Osteoblast (primary cell): Measurements from ENCODE around the gene SCGB2B2. TPM values are rescaled to one million over a fixed set of nuclear protein-coding genes. Genes with fewer than 3 reads are reported as not detected.

Experiments
- DNase-seq: peaks from one replicate; pipeline ENCODE4 v3.0.0; 2011; ENCODE audit warnings: low spot score, mixed read lengths; ENCODE audit not compliant: insufficient read length; ENCODE audit errors: missing footprints
- H2AFZ ChIP-seq: 2 replicates; pipeline ENCODE4 v1.6.0; 2011; ENCODE audit warnings: mild to moderate bottlenecking, low read length
- H3K27ac ChIP-seq: 2 replicates; pipeline ENCODE4 v1.5.1; 2011; ENCODE audit warnings: mild to moderate bottlenecking, low read depth, low read length, moderate library complexity
- H3K27me3 ChIP-seq: 2 replicates; pipeline ENCODE4 v1.6.0; 2012; ENCODE audit warnings: mild to moderate bottlenecking, control low read depth, inconsistent platforms, low read length, moderate library complexity; ENCODE audit not compliant: insufficient read depth
- H3K36me3 ChIP-seq: 2 replicates; pipeline ENCODE4 v1.5.1; 2011; ENCODE audit warnings: mild to moderate bottlenecking, low read length, control low read depth, moderate library complexity; ENCODE audit not compliant: insufficient read depth
- H3K4me1 ChIP-seq: 2 replicates; pipeline ENCODE4 v1.5.1; 2011; ENCODE audit warnings: mild to moderate bottlenecking, low read length, control low read depth, moderate library complexity; ENCODE audit not compliant: insufficient read depth
- H3K4me2 ChIP-seq: 2 replicates; pipeline ENCODE4 v1.6.0; 2011; ENCODE audit warnings: mild to moderate bottlenecking, low read length; ENCODE audit not compliant: insufficient read depth
- H3K4me3 ChIP-seq: fragments of 200-600 bp; sonication (generic); 3 replicates; pipeline ENCODE4 v1.5.1; 2012; ENCODE audit warnings: mild to moderate bottlenecking, low read length, inconsistent platforms; ENCODE audit not compliant: insufficient read depth
- H3K79me2 ChIP-seq: 2 replicates; pipeline ENCODE4 v1.6.0; 2012; ENCODE audit warnings: mild to moderate bottlenecking, low read length, control low read depth, inconsistent platforms; ENCODE audit not compliant: insufficient read depth
- H3K9me3 ChIP-seq: 2 replicates; pipeline ENCODE4 v1.5.1; 2011; ENCODE audit warnings: low read depth, low read length, control low read depth
- H4K20me1 ChIP-seq: 2 replicates; pipeline ENCODE4 v1.6.0; 2012; ENCODE audit warnings: mild to moderate bottlenecking, low read length, control low read depth; ENCODE audit not compliant: insufficient read depth
- total RNA-seq: library from RNA; depleted of rRNA; stranded (reverse); fragments of >200 nt; gene quantifications from 2 replicates; pipeline ENCODE4 v1.2.3, GENCODE V29; 2012
- TF ChIP-seq, protein P1 (sequence below): IDR thresholded peaks from 2 replicates; pipeline ENCODE4 v1.5.1; 2011; ENCODE audit warnings: mild to moderate bottlenecking, low read depth, low read length, moderate library complexity; ENCODE audit errors: extremely low read depth

Gene SCGB2B2
- total RNA-seq, 1 donor = 0.36 TPM

DNA sequence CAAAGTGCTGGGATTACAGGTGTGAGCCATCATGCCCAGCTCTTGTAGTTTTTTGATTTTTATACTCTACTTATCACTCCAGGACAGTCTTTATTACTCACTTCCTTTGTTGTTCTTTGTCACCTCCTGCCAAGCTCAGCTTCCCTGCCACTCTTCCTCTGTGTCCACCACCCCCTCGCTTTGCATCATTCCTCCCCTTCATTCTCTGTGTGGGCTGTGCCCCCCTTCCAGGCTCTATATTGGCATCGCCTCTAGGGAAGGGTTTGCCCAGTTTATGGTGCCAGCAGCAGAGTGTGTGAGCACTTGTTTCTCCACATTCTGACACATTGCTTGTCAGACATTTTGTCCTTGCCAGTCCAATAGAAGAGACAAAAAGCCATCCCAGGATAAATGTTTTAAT lies 15.6 kb upstream of the SCGB2B2 start:
- no peak overlapping the region for H3K4me3 ChIP-seq
- no peak overlapping the region for H3K27ac ChIP-seq
- no peaks in the 10 kb centered on the region for H3K9me3 ChIP-seq
- no peak for DNase-seq
- no peak overlapping the region for H2AFZ ChIP-seq
- no peaks in the 10 kb centered on the region for H3K4me1 ChIP-seq
- H3K27me3 ChIP-seq = no peaks in the 10 kb centered on the region
- no peaks in the 10 kb centered on the region for H3K79me2 ChIP-seq
- no peaks in the 10 kb centered on the region for H3K36me3 ChIP-seq
- no peaks in the 10 kb centered on the region for H4K20me1 ChIP-seq
- TF ChIP-seq, protein P1, sequence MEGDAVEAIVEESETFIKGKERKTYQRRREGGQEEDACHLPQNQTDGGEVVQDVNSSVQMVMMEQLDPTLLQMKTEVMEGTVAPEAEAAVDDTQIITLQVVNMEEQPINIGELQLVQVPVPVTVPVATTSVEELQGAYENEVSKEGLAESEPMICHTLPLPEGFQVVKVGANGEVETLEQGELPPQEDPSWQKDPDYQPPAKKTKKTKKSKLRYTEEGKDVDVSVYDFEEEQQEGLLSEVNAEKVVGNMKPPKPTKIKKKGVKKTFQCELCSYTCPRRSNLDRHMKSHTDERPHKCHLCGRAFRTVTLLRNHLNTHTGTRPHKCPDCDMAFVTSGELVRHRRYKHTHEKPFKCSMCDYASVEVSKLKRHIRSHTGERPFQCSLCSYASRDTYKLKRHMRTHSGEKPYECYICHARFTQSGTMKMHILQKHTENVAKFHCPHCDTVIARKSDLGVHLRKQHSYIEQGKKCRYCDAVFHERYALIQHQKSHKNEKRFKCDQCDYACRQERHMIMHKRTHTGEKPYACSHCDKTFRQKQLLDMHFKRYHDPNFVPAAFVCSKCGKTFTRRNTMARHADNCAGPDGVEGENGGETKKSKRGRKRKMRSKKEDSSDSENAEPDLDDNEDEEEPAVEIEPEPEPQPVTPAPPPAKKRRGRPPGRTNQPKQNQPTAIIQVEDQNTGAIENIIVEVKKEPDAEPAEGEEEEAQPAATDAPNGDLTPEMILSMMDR = no peak
- no peak overlapping the region for H3K4me2 ChIP-seq

DNA sequence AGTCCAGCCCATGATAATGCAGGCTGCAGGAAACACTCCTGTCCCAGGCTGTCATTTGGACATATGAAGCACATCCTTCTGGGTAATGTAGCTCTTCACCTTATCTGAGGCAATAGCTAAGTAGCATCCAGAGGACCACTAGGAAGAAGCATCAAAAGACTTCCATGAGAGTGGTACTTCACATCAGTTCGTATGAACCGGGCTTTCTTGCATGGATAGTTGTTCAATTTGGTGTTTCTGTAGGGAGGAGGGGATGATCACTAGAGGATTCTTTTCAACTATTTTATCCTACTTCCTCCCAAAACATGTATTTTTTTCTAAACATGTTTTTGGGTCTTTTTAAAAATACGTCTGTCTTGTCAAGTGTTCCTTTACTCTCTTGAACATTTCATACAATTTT lies 13.4 kb upstream of the SCGB2B2 start:
- no peaks in the 10 kb centered on the region for H3K36me3 ChIP-seq
- H3K79me2 ChIP-seq = no peaks in the 10 kb centered on the region
- no peak for DNase-seq
- no peaks in the 10 kb centered on the region for H3K4me1 ChIP-seq
- no peaks in the 10 kb centered on the region for H4K20me1 ChIP-seq
- peaks cover 11% of the 10 kb centered on the region for H3K9me3 ChIP-seq
- no peaks in the 10 kb centered on the region for H3K27me3 ChIP-seq
- H2AFZ ChIP-seq = no peak overlapping the region
- no peak overlapping the region for H3K4me3 ChIP-seq
- no peak overlapping the region for H3K4me2 ChIP-seq
- H3K27ac ChIP-seq = no peak overlapping the region
- TF ChIP-seq, protein P1 = no peak

DNA sequence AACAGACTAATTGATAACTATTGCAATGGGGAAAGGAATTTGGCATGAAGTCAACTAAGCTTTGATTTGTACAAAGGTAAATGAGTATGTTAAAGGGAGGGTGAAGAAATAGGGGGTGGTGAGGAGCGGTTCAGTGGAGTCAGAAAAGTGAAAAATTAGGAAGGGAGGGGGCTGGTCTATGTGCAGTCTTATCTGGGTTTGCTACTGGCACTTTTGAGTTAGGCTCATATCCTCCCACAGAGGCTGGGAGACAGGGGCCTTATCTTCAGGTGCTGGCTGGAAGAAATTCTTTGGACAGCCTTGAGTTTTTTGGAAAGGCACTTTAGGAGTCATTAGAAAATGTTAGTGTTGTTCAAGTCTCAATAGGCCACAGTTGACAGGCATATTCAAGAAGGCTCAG lies 11.6 kb upstream of the SCGB2B2 start:
- H3K9me3 ChIP-seq = peaks cover 18% of the 10 kb centered on the region
- no peaks in the 10 kb centered on the region for H3K79me2 ChIP-seq
- TF ChIP-seq, protein P1 = no peak
- H3K4me1 ChIP-seq = no peaks in the 10 kb centered on the region
- H3K4me2 ChIP-seq = no peak overlapping the region
- H3K36me3 ChIP-seq = peaks cover 12% of the 10 kb centered on the region
- H4K20me1 ChIP-seq = no peaks in the 10 kb centered on the region
- no peak overlapping the region for H3K4me3 ChIP-seq
- H3K27me3 ChIP-seq = no peaks in the 10 kb centered on the region
- DNase-seq = no peak
- H3K27ac ChIP-seq = no peak overlapping the region
- H2AFZ ChIP-seq = no peak overlapping the region

DNA sequence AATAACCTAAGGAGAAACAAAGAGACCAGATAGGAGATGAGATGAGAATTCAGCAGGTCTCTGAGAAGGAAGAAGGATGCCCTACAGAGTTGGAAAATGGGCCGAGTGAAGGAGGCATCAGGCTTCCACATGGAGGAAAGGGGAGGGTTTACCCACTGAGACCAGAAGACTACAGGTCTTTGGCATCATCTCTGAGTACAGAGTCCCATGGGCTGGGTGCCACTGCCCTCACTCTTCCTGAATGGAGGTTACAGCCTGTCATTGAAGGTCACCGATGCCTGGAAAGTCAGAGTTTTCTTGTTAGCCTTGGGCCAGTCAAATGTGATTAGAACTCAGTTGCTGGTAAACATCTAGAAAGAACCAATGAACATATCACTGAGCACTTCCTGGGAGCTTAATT lies 10.4 kb upstream of the SCGB2B2 start:
- no peaks in the 10 kb centered on the region for H3K27me3 ChIP-seq
- H3K4me2 ChIP-seq = no peak overlapping the region
- peaks cover 20% of the 10 kb centered on the region for H3K9me3 ChIP-seq
- H3K79me2 ChIP-seq = no peaks in the 10 kb centered on the region
- no peaks in the 10 kb centered on the region for H3K4me1 ChIP-seq
- peaks cover 25% of the 10 kb centered on the region for H3K36me3 ChIP-seq
- no peak for DNase-seq
- H4K20me1 ChIP-seq = no peaks in the 10 kb centered on the region
- no peak overlapping the region for H2AFZ ChIP-seq
- no peak overlapping the region for H3K4me3 ChIP-seq
- TF ChIP-seq, protein P1 = no peak
- no peak overlapping the region for H3K27ac ChIP-seq
